ENCODE data around the gene GPR45. TPM values are rescaled to one million over a fixed set of nuclear protein-coding genes. Genes with fewer than 3 reads are reported as not detected.

Gene GPR45
- total RNA-seq, 1 experiment from 2014 or later: not detected

GRCh38 chr2:105215586-105216192 lies 25.9 kb upstream of the GPR45 start (continued):
- TF ChIP-seq FOXP1 (CRISPR knock-in tag; IDR thresholded peaks at IDR 0.05; ENCODE audit: borderline replicate concordance) (no peak), ZNF532 (CRISPR knock-in tag; IDR thresholded peaks at IDR 0.05; ENCODE audit: borderline replicate concordance) (no peak), TEAD4 (CRISPR knock-in tag; IDR thresholded peaks at IDR 0.05) (no peak), JAZF1 (CRISPR knock-in tag; IDR thresholded peaks at IDR 0.05) (no peak), ZNF425 (CRISPR knock-in tag; conservative IDR thresholded peaks at IDR 0.05) (no peak), NR1H2 (CRISPR knock-in tag; IDR thresholded peaks at IDR 0.05) (no peak)
- TF ChIP-seq, protein P1, sequence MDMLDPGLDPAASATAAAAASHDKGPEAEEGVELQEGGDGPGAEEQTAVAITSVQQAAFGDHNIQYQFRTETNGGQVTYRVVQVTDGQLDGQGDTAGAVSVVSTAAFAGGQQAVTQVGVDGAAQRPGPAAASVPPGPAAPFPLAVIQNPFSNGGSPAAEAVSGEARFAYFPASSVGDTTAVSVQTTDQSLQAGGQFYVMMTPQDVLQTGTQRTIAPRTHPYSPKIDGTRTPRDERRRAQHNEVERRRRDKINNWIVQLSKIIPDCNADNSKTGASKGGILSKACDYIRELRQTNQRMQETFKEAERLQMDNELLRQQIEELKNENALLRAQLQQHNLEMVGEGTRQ (CRISPR knock-in tag; IDR thresholded peaks at IDR 0.05): no peak
- TF ChIP-seq, protein P2, sequence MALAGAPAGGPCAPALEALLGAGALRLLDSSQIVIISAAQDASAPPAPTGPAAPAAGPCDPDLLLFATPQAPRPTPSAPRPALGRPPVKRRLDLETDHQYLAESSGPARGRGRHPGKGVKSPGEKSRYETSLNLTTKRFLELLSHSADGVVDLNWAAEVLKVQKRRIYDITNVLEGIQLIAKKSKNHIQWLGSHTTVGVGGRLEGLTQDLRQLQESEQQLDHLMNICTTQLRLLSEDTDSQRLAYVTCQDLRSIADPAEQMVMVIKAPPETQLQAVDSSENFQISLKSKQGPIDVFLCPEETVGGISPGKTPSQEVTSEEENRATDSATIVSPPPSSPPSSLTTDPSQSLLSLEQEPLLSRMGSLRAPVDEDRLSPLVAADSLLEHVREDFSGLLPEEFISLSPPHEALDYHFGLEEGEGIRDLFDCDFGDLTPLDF (CRISPR knock-in tag; IDR thresholded peaks at IDR 0.05): no peak

- no peaks in the 10 kb centered on the region for H3K9me3 Mint-ChIP-seq
- ChIA-PET POLR2A (no interaction called here), CTCF (no interaction called here)
- DNase-seq (ENCODE audit: low spot score) (no peak), ATAC-seq (no peak)
- no peaks in the 10 kb centered on the region; the same call in 1 of the 2 replicates for H3K27me3 Mint-ChIP-seq (ENCODE audit: low read depth)
- H3K27ac Mint-ChIP-seq: no peak overlapping the region
- H3K4me3 Mint-ChIP-seq: no peak overlapping the region
- no peaks in the 10 kb centered on the region for H3K36me3 Mint-ChIP-seq
- H3K4me1 Mint-ChIP-seq: peaks cover 14% of the 10 kb centered on the region
- no peak for TF ChIP-seq FOXJ3 (CRISPR knock-in tag; IDR thresholded peaks at IDR 0.05; ENCODE audit: borderline replicate concordance)
- TF ChIP-seq SOX15 (CRISPR knock-in tag; IDR thresholded peaks at IDR 0.05): no peak
- TF ChIP-seq CREB1 (CRISPR knock-in tag; IDR thresholded peaks at IDR 0.05): no peak
- TF ChIP-seq ZNF263 (CRISPR knock-in tag; IDR thresholded peaks at IDR 0.05; ENCODE audit: low read depth): no peak
- no peak for TF ChIP-seq PRRX2 (CRISPR knock-in tag; IDR thresholded peaks at IDR 0.05)
- no peak for TF ChIP-seq ZNF671 (CRISPR knock-in tag; IDR thresholded peaks at IDR 0.05)
- TF ChIP-seq, protein P3, sequence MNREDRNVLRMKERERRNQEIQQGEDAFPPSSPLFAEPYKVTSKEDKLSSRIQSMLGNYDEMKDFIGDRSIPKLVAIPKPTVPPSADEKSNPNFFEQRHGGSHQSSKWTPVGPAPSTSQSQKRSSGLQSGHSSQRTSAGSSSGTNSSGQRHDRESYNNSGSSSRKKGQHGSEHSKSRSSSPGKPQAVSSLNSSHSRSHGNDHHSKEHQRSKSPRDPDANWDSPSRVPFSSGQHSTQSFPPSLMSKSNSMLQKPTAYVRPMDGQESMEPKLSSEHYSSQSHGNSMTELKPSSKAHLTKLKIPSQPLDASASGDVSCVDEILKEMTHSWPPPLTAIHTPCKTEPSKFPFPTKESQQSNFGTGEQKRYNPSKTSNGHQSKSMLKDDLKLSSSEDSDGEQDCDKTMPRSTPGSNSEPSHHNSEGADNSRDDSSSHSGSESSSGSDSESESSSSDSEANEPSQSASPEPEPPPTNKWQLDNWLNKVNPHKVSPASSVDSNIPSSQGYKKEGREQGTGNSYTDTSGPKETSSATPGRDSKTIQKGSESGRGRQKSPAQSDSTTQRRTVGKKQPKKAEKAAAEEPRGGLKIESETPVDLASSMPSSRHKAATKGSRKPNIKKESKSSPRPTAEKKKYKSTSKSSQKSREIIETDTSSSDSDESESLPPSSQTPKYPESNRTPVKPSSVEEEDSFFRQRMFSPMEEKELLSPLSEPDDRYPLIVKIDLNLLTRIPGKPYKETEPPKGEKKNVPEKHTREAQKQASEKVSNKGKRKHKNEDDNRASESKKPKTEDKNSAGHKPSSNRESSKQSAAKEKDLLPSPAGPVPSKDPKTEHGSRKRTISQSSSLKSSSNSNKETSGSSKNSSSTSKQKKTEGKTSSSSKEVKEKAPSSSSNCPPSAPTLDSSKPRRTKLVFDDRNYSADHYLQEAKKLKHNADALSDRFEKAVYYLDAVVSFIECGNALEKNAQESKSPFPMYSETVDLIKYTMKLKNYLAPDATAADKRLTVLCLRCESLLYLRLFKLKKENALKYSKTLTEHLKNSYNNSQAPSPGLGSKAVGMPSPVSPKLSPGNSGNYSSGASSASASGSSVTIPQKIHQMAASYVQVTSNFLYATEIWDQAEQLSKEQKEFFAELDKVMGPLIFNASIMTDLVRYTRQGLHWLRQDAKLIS (CRISPR knock-in tag; IDR thresholded peaks at IDR 0.05; ENCODE audit: borderline replicate concordance): no peak
- TF ChIP-seq CREM (CRISPR knock-in tag; IDR thresholded peaks at IDR 0.05): no peak
- TF ChIP-seq JUN (CRISPR knock-in tag; IDR thresholded peaks at IDR 0.05): no peak
- TF ChIP-seq ZMAT4 (CRISPR knock-in tag; IDR thresholded peaks at IDR 0.05): no peak
- TF ChIP-seq GRHL2 (CRISPR knock-in tag; IDR thresholded peaks at IDR 0.05; ENCODE audit: insufficient replicate concordance, severe bottlenecking): no peak
- TF ChIP-seq NR2C2 (CRISPR knock-in tag; IDR thresholded peaks at IDR 0.05): no peak
- TF ChIP-seq RELA (CRISPR knock-in tag; IDR thresholded peaks at IDR 0.05; ENCODE audit: borderline replicate concordance): no peak
- TF ChIP-seq MYBL2 (CRISPR knock-in tag; IDR thresholded peaks at IDR 0.05): no peak
- TF ChIP-seq ZNF317 (CRISPR knock-in tag; IDR thresholded peaks at IDR 0.05; ENCODE audit: borderline replicate concordance, low read depth): no peak
Measured at GRCh38 chr2:105220604-105221003, 20.9 kb upstream of the GPR45 start.
